ENCODE measurements around the gene PCDHB6.
"Not testable (repeated sequence)": the region's sequence is repeated elsewhere in the genome, so short reads cannot be mapped to it uniquely, and the experiment has no call there.

Gene PCDHB6

GRCh38 chr5:141149812-141150211 is at the start of gene PCDHB6:
TSS of gene PCDHB6 (plus strand) at chr5:141150057. CDS start at chr5:141150258, 201 bp downstream.
- peak in 1 of 56 donors; percentile 5 for DNase-seq

- peak in 13 of 56 donors; percentile 1 to 47 (median 10) for DNase-seq
Observed at GRCh38 chr5:141100243-141100805, 49.5 kb upstream of the PCDHB6 start, which contains the start of gene PCDHB3. TSS of gene PCDHB3 (plus strand) at chr5:141100473. CDS start at chr5:141100650, 177 bp downstream.

GRCh38 chr5:141101059-141101458 is 48.8 kb upstream of the PCDHB6 start:
- DNase-seq: no peak

- not testable (repeated sequence) for DNase-seq
Observed at GRCh38 chr5:141102070-141102469, 47.8 kb upstream of the PCDHB6 start.

- not testable (repeated sequence) for DNase-seq
Observed at GRCh38 chr5:141102471-141102870, 47.4 kb upstream of the PCDHB6 start.

- DNase-seq: no peak
Observed at GRCh38 chr5:141105350-141105749, 44.5 kb upstream of the PCDHB6 start.

GRCh38 chr5:141119250-141119649 is 30.6 kb upstream of the PCDHB6 start:
- DNase-seq: no peak

- DNase-seq: peak in 10 of 56 donors; percentile 2 to 41 (median 16)
Observed at GRCh38 chr5:141121563-141121962, 28.3 kb upstream of the PCDHB6 start, which contains the start of gene PCDHB4. TSS of gene PCDHB4 (plus strand) at chr5:141121818. CDS start at chr5:141121999, 181 bp downstream.

- DNase-seq: peak in 1 of 56 donors; percentile 5
Observed at GRCh38 chr5:141121985-141122384, 27.9 kb upstream of the PCDHB6 start.

- not testable (repeated sequence) for DNase-seq
Observed at GRCh38 chr5:141123396-141124135, 26.3 kb upstream of the PCDHB6 start.

GRCh38 chr5:141127305-141127704 is 22.6 kb upstream of the PCDHB6 start:
- DNase-seq: no peak

GRCh38 chr5:141135030-141135717 is 14.7 kb upstream of the PCDHB6 start, which contains the start of gene PCDHB5:
TSS of gene PCDHB5 (plus strand) at chr5:141135206. CDS start at chr5:141135435, 229 bp downstream.
- peak in 10 of 56 donors; percentile 5 to 37 (median 12) for DNase-seq

- no peak for DNase-seq
Observed at GRCh38 chr5:141135718-141136266, 14.1 kb upstream of the PCDHB6 start.

GRCh38 chr5:141137346-141137745 is 12.5 kb upstream of the PCDHB6 start:
- not testable (repeated sequence) for DNase-seq

- DNase-seq: no peak
Observed at GRCh38 chr5:141150224-141150992, 551 bp downstream of the PCDHB6 start.

GRCh38 chr5:141150993-141151325 is 1.1 kb downstream of the PCDHB6 start:
- DNase-seq: no peak

GRCh38 chr5:141151632-141152031 is 1.8 kb downstream of the PCDHB6 start:
- not testable (repeated sequence) for DNase-seq

GRCh38 chr5:141152096-141152495 is 2.2 kb downstream of the PCDHB6 start:
- DNase-seq: not testable (repeated sequence)

- DNase-seq: peak in 1 of 56 donors; percentile 9
Observed at GRCh38 chr5:141155540-141156374, 5.9 kb downstream of the PCDHB6 start.

GRCh38 chr5:141157356-141157755 is 7.5 kb downstream of the PCDHB6 start:
- DNase-seq: not testable (repeated sequence)

Data from amygdala (tissue), 56 donors.